NB4 (cell line): ENCODE data around the gene PTPMT1.
A peak's percentile ranks its signal among the peaks of the same experiment; 100 is the strongest.

Experiments
- DNase-seq: peaks from one replicate; pipeline ENCODE4 v3.0.0; 2010; ENCODE audit warnings: low read depth
- H3K4me3 ChIP-seq: one replicate; pipeline ENCODE4 v1.5.1; 2011; ENCODE audit warnings: mild to moderate bottlenecking, low read depth, low read length, moderate library complexity
- CTCF ChIP-seq: IDR thresholded peaks from one replicate; pipeline ENCODE4 v1.5.1; 2012; ENCODE audit warnings: low read depth, low read length
- MAX ChIP-seq: IDR thresholded peaks from 2 replicates; pipeline ENCODE4 v1.6.1; 2011; ENCODE audit warnings: low read depth, low read length
- MYC ChIP-seq: IDR thresholded peaks from 2 replicates; pipeline ENCODE4 v1.6.1; 2011; ENCODE audit warnings: low read depth, low read length
- POLR2A ChIP-seq: IDR thresholded peaks from 2 replicates; pipeline ENCODE4 v1.6.1; 2011; ENCODE audit warnings: mild to moderate bottlenecking; ENCODE audit not compliant: insufficient read length; ENCODE audit errors: extremely low read depth

The PTPMT1 gene

GRCh38 chr11:47564933-47565339, 463 bp upstream of the PTPMT1 start:
- H3K4me3 ChIP-seq = peak overlapping the region; percentile 60
- TF ChIP-seq POLR2A = no peak
- TF ChIP-seq MYC = no peak
- TF ChIP-seq MAX = no peak
- TF ChIP-seq CTCF = no peak
- DNase-seq = no peak

- DNase-seq = peak; percentile 46
- TF ChIP-seq POLR2A = no peak
- no peak for TF ChIP-seq CTCF
- no peak for TF ChIP-seq MAX
- no peak for TF ChIP-seq MYC
- peak overlapping the region; percentile 88 for H3K4me3 ChIP-seq
Measured at GRCh38 chr11:47566149-47566698, 825 bp downstream of the PTPMT1 start.

GRCh38 chr11:47569646-47570045, 4.2 kb downstream of the PTPMT1 start:
- no peak overlapping the region for H3K4me3 ChIP-seq
- DNase-seq = no peak
- TF ChIP-seq CTCF (no peak), MYC (no peak), POLR2A (no peak), MAX (no peak)

GRCh38 chr11:47570651-47571356, 5.4 kb downstream of the PTPMT1 start:
- TF ChIP-seq MAX (no peak), POLR2A (no peak), CTCF (no peak), MYC (no peak)
- no peak for DNase-seq
- no peak overlapping the region for H3K4me3 ChIP-seq

GRCh38 chr11:47571357-47571729, 5.9 kb downstream of the PTPMT1 start:
- H3K4me3 ChIP-seq = no peak overlapping the region
- no peak for DNase-seq
- TF ChIP-seq CTCF (no peak), POLR2A (no peak)
